B cell (primary cell): Measurements from ENCODE around the gene CD4. TPM values are rescaled to one million over a fixed set of nuclear protein-coding genes. Genes with fewer than 3 reads are reported as not detected.
"Not testable (repeated sequence)": the region's sequence is repeated elsewhere in the genome, so short reads cannot be mapped to it uniquely, and the experiment has no call there.

Experiments
- ATAC-seq: fragments of 200-7000 bp; cut with Tn5 transposase; one replicate; pipeline ENCODE4 v1.10.0; 2021; ENCODE audit warnings: low read depth, mild to moderate bottlenecking, moderate number of reproducible peaks, moderate library complexity
- CTCF ChIA-PET: fragments of 350-600 bp; sonication (Branson Sonifier 250); formaldehyde crosslinking; loops from one replicate; lab custom pipeline; 2021; ENCODE audit warnings: antibody characterized with exemption, inconsistent platforms; lab: Charles Lee
- POLR2A ChIA-PET: fragments of 350-600 bp; sonication (Branson Sonifier 250); formaldehyde crosslinking; loops from one replicate; lab custom pipeline; 2021; ENCODE audit warnings: antibody characterized with exemption; lab: Charles Lee
- DNase-seq: peaks from one replicate; pipeline ENCODE4 v3.0.0; 2013
- H2AFZ ChIP-seq: 2 replicates; pipeline ENCODE4 v1.6.1; 2012; ENCODE audit warnings: mild to moderate bottlenecking, low read depth, low read length; ENCODE audit not compliant: insufficient read depth, poor library complexity, severe bottlenecking
- H3K27ac ChIP-seq, 2 donors: 1 replicate in 1 of 2; 2 replicates in 1 of 2; pipeline ENCODE4 v1.5.1; 2012 to 2013; ENCODE audit warnings: low read length in 2 of 2, mild to moderate bottlenecking in 2 of 2, moderate library complexity in 1 of 2
- H3K27me3 ChIP-seq, 4 experiments: fragments of 200-600 bp in 1 of 4; sonication (generic) in 1 of 4; replicated peaks in 1 of 4; 1 replicate in 2 of 4; 2 replicates in 2 of 4; pipeline versions ENCODE4 v1.6.1 to v1.7.0; 2013 to 2016; ENCODE audit warnings: low read length in 3 of 4, mild to moderate bottlenecking in 2 of 4, mixed read lengths in 1 of 4, moderate library complexity in 1 of 4; ENCODE audit not compliant: insufficient read depth in 4 of 4, control insufficient read depth in 3 of 4; ENCODE audit errors: control extremely low read depth in 1 of 4
- H3K36me3 ChIP-seq, 2 experiments: replicated peaks in 1 of 2; 1 replicate in 1 of 2; 2 replicates in 1 of 2; pipeline versions ENCODE4 v1.6.1 to v1.7.1; 2013; ENCODE audit warnings: low read length in 1 of 2; ENCODE audit not compliant: insufficient read depth in 2 of 2, control insufficient read depth in 1 of 2; ENCODE audit errors: control extremely low read depth in 1 of 2, extremely low read depth in 1 of 2
- H3K4me1 ChIP-seq, 2 donors: fragments of 200-600 bp in 1 of 2; sonication (generic) in 1 of 2; 1 replicate in 1 of 2; 2 replicates in 1 of 2; pipeline versions ENCODE4 v1.5.1 to v1.6.1; 2013 to 2017; ENCODE audit warnings: low read length in 2 of 2; ENCODE audit not compliant: control insufficient read depth in 2 of 2, insufficient read depth in 2 of 2
- H3K4me2 ChIP-seq: replicated peaks from 2 replicates; pipeline ENCODE3; 2012; ENCODE audit warnings: mild to moderate bottlenecking, low read depth, low read length; ENCODE audit not compliant: poor library complexity, severe bottlenecking
- H3K4me3 ChIP-seq, 5 experiments: fragments of 200-600 bp in 1 of 5; sonication (generic) in 1 of 5; 1 replicate in 3 of 5; 2 replicates in 2 of 5; pipeline versions ENCODE4 v1.5.1 to v1.7.0; 2011 to 2016; ENCODE audit warnings: low read length in 4 of 5, mild to moderate bottlenecking in 4 of 5, low read depth in 2 of 5, control low read depth in 1 of 5, moderate library complexity in 1 of 5; ENCODE audit not compliant: insufficient read depth in 1 of 5; ENCODE audit errors: control extremely low read depth in 1 of 5, extremely low read depth in 1 of 5
- H3K79me2 ChIP-seq: fragments of 200-600 bp; sonication (generic); one replicate; pipeline ENCODE4 v1.6.0; 2016; ENCODE audit warnings: low read length; ENCODE audit not compliant: control insufficient read depth, insufficient read depth
- H3K9ac ChIP-seq: fragments of 200-600 bp; sonication (generic); 2 replicates; pipeline ENCODE4 v1.6.1; 2017; ENCODE audit warnings: mild to moderate bottlenecking, low read length, moderate library complexity
- H3K9me3 ChIP-seq, 3 donors: one replicate each; pipeline versions ENCODE4 v1.6.1 to v1.7.1; 2013; ENCODE audit warnings: low read length in 2 of 3; ENCODE audit not compliant: control insufficient read depth in 2 of 3, insufficient read depth in 1 of 3; ENCODE audit errors: control extremely low read depth in 1 of 3
- H4K20me1 ChIP-seq: 2 replicates; pipeline ENCODE4 v1.6.0; 2012; ENCODE audit warnings: mild to moderate bottlenecking, low read length; ENCODE audit not compliant: insufficient read depth, control insufficient read depth, poor library complexity, severe bottlenecking
- H3K27ac Mint-ChIP-seq: one replicate; pipeline ENCODE4 v1.8.0; 2021; ENCODE audit warnings: mixed read lengths
- H3K27me3 Mint-ChIP-seq: one replicate; pipeline ENCODE4 v1.8.0; 2021; ENCODE audit warnings: mixed read lengths
- H3K4me1 Mint-ChIP-seq: one replicate; pipeline ENCODE4 v1.8.0; 2021; ENCODE audit warnings: mixed read lengths
- H3K4me3 Mint-ChIP-seq: one replicate; pipeline ENCODE4 v1.8.0; 2021; ENCODE audit warnings: mixed read lengths
- H3K9me3 Mint-ChIP-seq: one replicate; pipeline ENCODE4 v1.8.0; 2022; ENCODE audit warnings: mixed read lengths; ENCODE audit not compliant: insufficient read depth
- CTCF ChIP-seq: fragments of 200-600 bp; IDR thresholded peaks from one replicate; pipeline ENCODE4 v1.8.0; 2022; ENCODE audit warnings: antibody characterized with exemption, mild to moderate bottlenecking
- EZH2 ChIP-seq: IDR thresholded peaks from 2 replicates; pipeline ENCODE4 v1.6.1; 2012; ENCODE audit warnings: borderline replicate concordance, low read depth, mild to moderate bottlenecking, moderate library complexity, low read length; ENCODE audit not compliant: insufficient read depth, poor library complexity, severe bottlenecking
- WGBS: methylation state at CpG from one replicate; pipeline ENCODE4 v1.1.5; 2013; ENCODE audit warnings: missing lambda C conversion rate; ENCODE audit not compliant: insufficient coverage; 5-methylcytosine and 5-hydroxymethylcytosine counted together
- intact Hi-C: fragments of 100-400 bp; cut with micrococcal nuclease; formaldehyde crosslinking; loops from one replicate; pipeline ENCODE4 v1.10.0; 2022
- polyA minus RNA-seq: library from RNA; depleted of rRNA, polyadenylated mRNA; stranded (reverse); fragments of >200 nt; gene quantifications from 2 replicates; pipeline ENCODE4 v1.2.3, GENCODE V29; 2012
- polyA plus RNA-seq: library from polyadenylated mRNA; depleted of rRNA; stranded (reverse); fragments of >200 nt; gene quantifications from 2 replicates; pipeline ENCODE4 v1.2.3, GENCODE V29; 2012
- total RNA-seq, 2 donors: library from RNA; stranded (reverse); fragments of 120-200 nt in 1 of 2; gene quantifications; 1 replicate in 1 of 2; 2 replicates in 1 of 2; pipeline versions ENCODE4 v1.2.3 to v1.2.4, GENCODE V29; 2013 to 2022

CD4 gene
- total RNA-seq, result 0.49 TPM in 2 replicates
- 1.3 TPM for total RNA-seq (2013)
- 2.1 and 2.2 TPM in 2 replicates for polyA plus RNA-seq
- polyA minus RNA-seq, result 0.94 and 3.6 TPM in 2 replicates

GRCh38 chr12:6788972-6789924 is at the start of gene CD4:
Gene CD4, plus strand, starts transcription at chr12:6789528. Its CDS starts 10,611 bp downstream, at chr12:6800139.
- no peak within 1 kb of the TSS for H3K27ac ChIP-seq
- H3K4me3 Mint-ChIP-seq, result no peak within 1 kb of the TSS

GRCh38 chr12:6742080-6742479 is 47.2 kb upstream of the CD4 start:
- POLR2A ChIA-PET, result not testable (repeated sequence)
- peaks cover 15 to 18% of the 10 kb centered on the region in 2 donors for H3K4me1 ChIP-seq

More at GRCh38 chr12:6788972-6789924, at the start of gene CD4:
- ATAC-seq, result no peak
- no peak within 1 kb of the TSS for H3K9ac ChIP-seq
- H3K4me2 ChIP-seq, result no peak within 1 kb of the TSS
- H3K4me1 ChIP-seq, result peaks cover 13 to 19% of the 10 kb centered on the region in 2 donors
- Mint-ChIP-seq H3K9me3 (no peaks in the 10 kb centered on the region), H3K27ac (no peak within 1 kb of the TSS), H3K27me3 (peaks cover 16% of the 10 kb centered on the region), H3K4me1 (peaks cover 13% of the 10 kb centered on the region)
- WGBS, result 62% methylated on average over 15 of the region's 18 CpGs
- no peaks in the 10 kb centered on the region for H3K79me2 ChIP-seq
- no peak within 1 kb of the TSS for H3K4me3 ChIP-seq
- H3K9me3 ChIP-seq, result no peaks in the 10 kb centered on the region
- no peak for DNase-seq
- TF ChIP-seq CTCF, result no peak
- TF ChIP-seq EZH2, result no peak
- H4K20me1 ChIP-seq, result no peaks in the 10 kb centered on the region
- POLR2A ChIA-PET, result interaction anchor here (0.6 kb wide), 1 partner anchor 142 kb away, joined by 3 read pairs; no protein-coding TSS in a partner anchor
- intact Hi-C loops, result no loop called here
- no peaks in the 10 kb centered on the region for H3K36me3 ChIP-seq
- H2AFZ ChIP-seq, result peak within 1 kb of the TSS; percentile 0
- H3K27me3 ChIP-seq, result peaks cover 0 to 22% (median 0%) of the 10 kb centered on the region in 4 experiments
- CTCF ChIA-PET, result interaction anchor here (1.3 kb wide), 1 partner anchor 324 kb away, joined by 3 read pairs; no protein-coding TSS in a partner anchor

More at GRCh38 chr12:6742080-6742479, 47.2 kb upstream of the CD4 start:
- no CpG with 5 or more reads among the region's 12 CpGs for WGBS
- H3K27ac Mint-ChIP-seq, H3K9me3 Mint-ChIP-seq, H3K79me2 ChIP-seq, H3K27me3 Mint-ChIP-seq, H4K20me1 ChIP-seq, H2AFZ ChIP-seq, H3K27me3 ChIP-seq, H3K4me3 Mint-ChIP-seq, H3K4me3 ChIP-seq, H3K27ac ChIP-seq, H3K9me3 ChIP-seq, intact Hi-C loops, ATAC-seq, H3K36me3 ChIP-seq, DNase-seq, H3K4me2 ChIP-seq, H3K9ac ChIP-seq: not testable (repeated sequence)
- CTCF ChIA-PET, result interaction anchor here (1.9 kb wide), 1 partner anchor 11 kb away, joined by 6 read pairs; the partner anchor contains the start of gene MLF2
- peaks cover 19% of the 10 kb centered on the region for H3K4me1 Mint-ChIP-seq
